Chondrocyte (in vitro differentiated cells): ENCODE data around the gene LDLRAD4. TPM values are rescaled to one million over a fixed set of nuclear protein-coding genes. Genes with fewer than 3 reads are reported as not detected.

Source experiments
- DNase-seq: peaks from one replicate; pipeline ENCODE4 v3.0.0; 2021; ENCODE audit warnings: mixed read lengths, low spot score
- H3K27ac Mint-ChIP-seq: one replicate; pipeline ENCODE4 v1.8.0; 2021; ENCODE audit warnings: mild to moderate bottlenecking, moderate library complexity, mixed read lengths; ENCODE audit not compliant: unreplicated experiment
- H3K27me3 Mint-ChIP-seq: 2 replicates; pipeline ENCODE4 v1.8.0; 2021; ENCODE audit warnings: low read depth, mixed read lengths
- H3K36me3 Mint-ChIP-seq: 2 replicates; pipeline ENCODE4 v1.8.0; 2021; ENCODE audit warnings: low read depth, mixed read lengths
- H3K4me1 Mint-ChIP-seq: 2 replicates; pipeline ENCODE4 v1.8.0; 2021; ENCODE audit warnings: low read depth, mild to moderate bottlenecking, mixed read lengths
- H3K4me3 Mint-ChIP-seq: one replicate; pipeline ENCODE4 v1.8.0; 2021; ENCODE audit warnings: mild to moderate bottlenecking, moderate library complexity, mixed read lengths; ENCODE audit not compliant: unreplicated experiment
- H3K9me3 Mint-ChIP-seq: 2 replicates; pipeline ENCODE4 v1.8.0; 2021; ENCODE audit warnings: low read depth, mixed read lengths
- total RNA-seq: library from RNA; stranded (reverse); gene quantifications from 3 replicates; pipeline ENCODE4 v1.2.1, GENCODE V29; 2021
- TF ChIP-seq, protein P1 (sequence below): fragments of 200-600 bp; sonication (generic); IDR thresholded peaks from 2 replicates; pipeline ENCODE4 v1.5.0; 2021; ENCODE audit warnings: antibody characterized with exemption, mild to moderate bottlenecking, moderate library complexity

LDLRAD4 gene
- total RNA-seq, 1 donor from 2014 or later, result 80.5 TPM

DNA sequence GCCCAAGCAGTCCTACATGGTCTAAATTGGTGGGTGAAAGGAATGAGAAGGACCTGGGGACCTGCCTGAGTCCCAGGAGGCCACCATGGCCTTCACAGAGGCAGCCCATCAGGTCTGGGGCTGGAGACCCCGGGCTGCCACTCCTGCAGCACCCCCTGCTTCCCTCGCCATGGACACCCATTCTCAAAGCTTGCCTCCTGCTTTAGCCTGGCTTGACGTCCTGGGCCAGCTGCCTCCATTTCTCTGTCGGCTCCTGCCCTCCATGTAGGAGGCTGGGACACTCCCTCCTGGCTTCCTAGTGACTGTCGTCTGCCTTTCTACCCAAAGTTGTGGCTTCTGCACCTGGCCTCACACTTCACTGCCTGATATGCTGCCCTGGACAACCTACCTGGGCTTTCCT, 309.2 kb downstream of the LDLRAD4 start:
- H3K27ac Mint-ChIP-seq, result no peak overlapping the region
- TF ChIP-seq, protein P1, sequence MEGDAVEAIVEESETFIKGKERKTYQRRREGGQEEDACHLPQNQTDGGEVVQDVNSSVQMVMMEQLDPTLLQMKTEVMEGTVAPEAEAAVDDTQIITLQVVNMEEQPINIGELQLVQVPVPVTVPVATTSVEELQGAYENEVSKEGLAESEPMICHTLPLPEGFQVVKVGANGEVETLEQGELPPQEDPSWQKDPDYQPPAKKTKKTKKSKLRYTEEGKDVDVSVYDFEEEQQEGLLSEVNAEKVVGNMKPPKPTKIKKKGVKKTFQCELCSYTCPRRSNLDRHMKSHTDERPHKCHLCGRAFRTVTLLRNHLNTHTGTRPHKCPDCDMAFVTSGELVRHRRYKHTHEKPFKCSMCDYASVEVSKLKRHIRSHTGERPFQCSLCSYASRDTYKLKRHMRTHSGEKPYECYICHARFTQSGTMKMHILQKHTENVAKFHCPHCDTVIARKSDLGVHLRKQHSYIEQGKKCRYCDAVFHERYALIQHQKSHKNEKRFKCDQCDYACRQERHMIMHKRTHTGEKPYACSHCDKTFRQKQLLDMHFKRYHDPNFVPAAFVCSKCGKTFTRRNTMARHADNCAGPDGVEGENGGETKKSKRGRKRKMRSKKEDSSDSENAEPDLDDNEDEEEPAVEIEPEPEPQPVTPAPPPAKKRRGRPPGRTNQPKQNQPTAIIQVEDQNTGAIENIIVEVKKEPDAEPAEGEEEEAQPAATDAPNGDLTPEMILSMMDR, result no peak
- no peaks in the 10 kb centered on the region for H3K27me3 Mint-ChIP-seq
- H3K9me3 Mint-ChIP-seq, result no peaks in the 10 kb centered on the region
- peak; percentile 60 for DNase-seq
- H3K36me3 Mint-ChIP-seq, result peaks cover 8% of the 10 kb centered on the region
- H3K4me1 Mint-ChIP-seq, result peaks cover 18% of the 10 kb centered on the region
- H3K4me3 Mint-ChIP-seq, result no peak overlapping the region

DNA sequence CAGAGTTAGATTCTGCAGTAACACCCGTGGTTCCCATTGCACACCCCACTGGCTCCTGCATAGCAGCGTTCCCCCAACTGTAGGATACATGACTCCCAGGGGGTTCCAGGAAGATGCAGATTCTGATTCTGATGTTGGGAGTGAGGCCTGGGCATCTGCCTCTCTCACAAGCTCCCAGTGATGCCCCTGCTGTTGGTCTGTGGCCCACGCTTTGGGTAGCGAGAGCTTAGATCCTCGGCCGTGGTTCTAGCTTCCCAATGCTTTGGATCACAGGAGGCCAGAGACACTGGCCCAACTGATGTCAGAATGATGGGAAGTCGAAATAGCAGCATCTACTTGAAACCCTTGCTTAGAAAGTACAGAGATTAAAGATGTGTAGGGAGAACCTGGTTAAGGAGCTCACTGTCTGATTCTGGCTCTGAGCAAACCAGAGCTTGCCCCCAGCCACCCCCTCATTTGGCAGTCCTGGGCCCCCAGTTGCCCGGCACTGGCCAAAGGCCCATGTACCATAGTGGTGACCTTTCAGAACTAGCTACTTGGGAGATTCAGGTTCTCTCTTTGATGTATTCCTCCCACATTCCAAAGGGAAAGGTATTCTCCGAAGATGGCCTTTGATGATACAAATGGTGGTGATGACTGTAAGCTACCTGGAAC, 310.3 kb downstream of the LDLRAD4 start:
- no peak overlapping the region for H3K27ac Mint-ChIP-seq
- H3K4me3 Mint-ChIP-seq, result no peak overlapping the region
- peaks cover 8% of the 10 kb centered on the region for H3K36me3 Mint-ChIP-seq
- TF ChIP-seq, protein P1, result no peak
- no peak for DNase-seq
- H3K9me3 Mint-ChIP-seq, result no peaks in the 10 kb centered on the region
- H3K27me3 Mint-ChIP-seq, result no peaks in the 10 kb centered on the region
- H3K4me1 Mint-ChIP-seq, result peaks cover 18% of the 10 kb centered on the region

DNA sequence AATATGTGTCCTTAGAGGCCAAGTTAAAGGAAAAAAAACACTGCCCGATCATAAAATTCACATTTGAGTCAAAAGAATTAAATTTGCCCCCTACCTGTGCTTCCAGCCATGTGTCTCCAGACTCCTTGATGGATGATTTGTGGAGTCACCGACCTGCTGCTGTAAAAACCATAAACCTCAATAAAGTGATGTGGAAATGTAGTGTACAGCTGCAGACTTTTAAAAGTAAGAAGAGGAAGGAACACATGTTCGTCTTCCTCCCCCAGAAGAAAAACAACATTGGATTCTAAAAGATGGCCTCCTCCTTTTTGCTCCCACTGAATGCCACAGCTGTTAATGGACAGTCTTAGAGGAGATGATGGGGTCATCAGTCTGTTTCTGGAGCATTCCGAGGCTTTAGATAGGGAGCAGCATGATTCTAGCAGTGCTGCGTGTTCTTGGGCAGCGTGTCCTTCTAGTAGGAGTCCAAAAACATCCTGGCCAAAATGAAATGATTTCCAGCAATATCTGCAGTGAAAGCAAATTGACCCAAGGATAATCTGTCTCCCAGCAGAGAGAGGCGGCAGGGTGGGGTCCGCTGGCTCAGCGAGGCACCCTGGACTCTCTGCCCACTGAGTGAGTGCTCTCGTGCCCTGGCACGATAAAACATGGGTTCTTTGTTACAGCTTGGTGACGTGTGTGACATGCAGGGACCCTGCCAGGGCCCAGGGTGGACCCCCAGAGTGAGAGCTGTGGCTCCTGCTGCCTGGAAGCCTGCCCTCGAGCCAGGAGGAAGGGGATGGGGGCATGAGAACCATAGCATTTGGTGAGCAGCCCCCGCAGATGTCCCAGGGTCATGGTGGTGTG, 311.7 kb downstream of the LDLRAD4 start:
- H3K9me3 Mint-ChIP-seq, result no peaks in the 10 kb centered on the region
- peaks cover 22% of the 10 kb centered on the region for H3K4me1 Mint-ChIP-seq
- H3K4me3 Mint-ChIP-seq, result no peak overlapping the region
- peak overlapping the region; percentile 66 for H3K27ac Mint-ChIP-seq
- no peaks in the 10 kb centered on the region for H3K27me3 Mint-ChIP-seq
- DNase-seq, result no peak
- peaks cover 4% of the 10 kb centered on the region for H3K36me3 Mint-ChIP-seq
- TF ChIP-seq, protein P1, result no peak

DNA sequence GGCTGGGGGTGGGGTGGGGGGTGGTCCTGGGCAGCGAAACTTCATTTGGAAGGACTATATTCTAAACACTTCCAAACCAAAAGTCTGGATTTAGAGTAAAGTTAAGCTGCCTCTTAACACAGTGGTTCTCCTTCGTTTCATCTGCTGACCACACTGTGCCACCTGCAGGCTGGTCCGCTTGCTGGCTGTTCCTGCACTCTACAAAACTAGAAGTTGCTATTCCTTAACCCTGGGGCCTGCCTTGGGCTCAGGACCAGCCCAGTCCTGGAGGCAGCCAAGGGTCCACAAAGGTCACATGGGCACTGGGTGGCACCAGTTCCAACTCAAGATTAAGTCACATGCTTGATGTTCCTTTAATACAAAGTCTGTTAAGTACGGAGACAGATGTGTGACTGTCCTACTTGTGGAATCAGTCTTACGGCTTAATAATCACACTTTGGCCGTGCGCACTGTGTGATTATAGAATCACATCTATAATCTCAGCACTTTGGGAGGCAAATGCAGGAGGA, 312.4 kb downstream of the LDLRAD4 start:
- TF ChIP-seq, protein P1, result peak; percentile 83
- Mint-ChIP-seq H3K27ac (peak overlapping the region; percentile 32), H3K4me3 (no peak overlapping the region), H3K36me3 (peaks cover 3% of the 10 kb centered on the region), H3K9me3 (no peaks in the 10 kb centered on the region), H3K27me3 (no peaks in the 10 kb centered on the region), H3K4me1 (peaks cover 22% of the 10 kb centered on the region)
- DNase-seq, result no peak

DNA sequence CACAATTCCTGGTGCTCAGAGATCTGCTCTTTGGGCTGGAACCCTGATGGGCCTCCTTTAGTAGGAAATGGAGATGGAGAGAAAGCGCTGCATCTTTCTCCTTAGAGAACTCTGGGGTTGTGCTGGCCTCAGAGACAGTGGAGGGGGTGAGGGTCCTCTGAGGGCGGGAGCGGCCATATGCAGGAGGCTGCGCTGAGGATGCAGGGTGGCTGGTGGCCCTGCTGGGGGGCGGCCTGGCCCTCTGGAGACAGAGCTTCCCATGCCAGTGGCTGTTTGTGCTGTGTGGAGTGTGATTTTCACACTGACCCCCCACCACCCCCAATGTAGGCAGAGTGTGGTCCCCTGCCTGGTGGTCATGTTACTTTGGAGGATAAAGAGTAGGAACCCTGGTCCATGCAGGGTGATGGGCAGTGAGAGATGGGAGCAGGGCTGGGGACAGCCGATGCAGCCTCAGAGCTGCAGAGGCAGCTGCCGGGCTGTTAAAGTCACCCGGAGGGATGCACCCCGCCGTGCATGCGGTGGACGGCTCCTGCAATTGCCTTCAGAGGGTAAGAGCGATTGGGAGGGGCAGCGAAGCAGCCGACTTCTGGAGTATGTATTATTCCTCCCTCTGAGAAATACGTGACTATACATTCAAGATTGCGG, 313.2 kb downstream of the LDLRAD4 start:
- Mint-ChIP-seq H3K9me3 (no peaks in the 10 kb centered on the region), H3K4me3 (no peak overlapping the region)
- DNase-seq, result no peak

More for the DNA sequence above, 313.2 kb downstream of the LDLRAD4 start:
- TF ChIP-seq, protein P1, result no peak
- peaks cover 28% of the 10 kb centered on the region for H3K4me1 Mint-ChIP-seq
- no peak overlapping the region for H3K27ac Mint-ChIP-seq
- peaks cover 3% of the 10 kb centered on the region for H3K36me3 Mint-ChIP-seq
- H3K27me3 Mint-ChIP-seq, result no peaks in the 10 kb centered on the region
